Body of pancreas (tissue), 4 donors: ENCODE data around the gene ZNF654. TPM values are rescaled to one million over a fixed set of nuclear protein-coding genes. Genes with fewer than 3 reads are reported as not detected.

Source experiments
- ATAC-seq: fragments of 150-250 bp; one replicate; pipeline ENCODE4 v1.9.1; 2016
- DNase-seq, 4 donors: peaks; one replicate each; pipeline ENCODE4 v3.0.0-alpha.2; 2019
- H3K27ac ChIP-seq, 4 donors: fragments of 200-600 bp; sonication (generic); 1 replicate in 3 of 4; 2 replicates in 1 of 4; pipeline versions ENCODE4 v1.5.1 to v1.6.1; 2016 to 2019; ENCODE audit warnings: mild to moderate bottlenecking in 1 of 4, mixed read lengths in 1 of 4, moderate library complexity in 1 of 4
- H3K27me3 ChIP-seq, 2 donors: fragments of 200-600 bp; sonication (generic); one replicate each; pipeline ENCODE4 v1.6.0; 2016; ENCODE audit warnings: mild to moderate bottlenecking in 1 of 2
- H3K36me3 ChIP-seq, 2 donors: fragments of 200-600 bp; sonication (generic); replicated peaks in 1 of 2; 2 replicates each; pipeline ENCODE4 v1.5.1; 2016; ENCODE audit warnings: low read depth in 2 of 2; ENCODE audit not compliant: insufficient read depth in 1 of 2
- H3K4me1 ChIP-seq: fragments of 200-600 bp; sonication (generic); one replicate; pipeline ENCODE4 v1.6.0; 2016
- H3K4me3 ChIP-seq, 2 donors: fragments of 200-600 bp; sonication (generic); 1 replicate in 1 of 2; 2 replicates in 1 of 2; pipeline ENCODE4 v1.5.1; 2016 to 2019
- H3K9me3 ChIP-seq, 3 donors: fragments of 200-600 bp; sonication (generic); 1 replicate in 2 of 3; 2 replicates in 1 of 3; pipeline ENCODE4 v1.5.1; 2016
- CTCF ChIP-seq, 7 experiments: fragments of 450-650 bp in 4 of 7; fragments of 200-600 bp in 3 of 7; sonication (generic) in 3 of 7; IDR thresholded peaks; one replicate each; pipeline ENCODE4 v1.5.1; 2016 to 2019; ENCODE audit warnings: antibody characterized with exemption in 7 of 7
- POLR2A ChIP-seq, 3 donors: fragments of 450-650 bp; IDR thresholded peaks; one replicate each; pipeline ENCODE4 v1.6.1; 2016; ENCODE audit warnings: antibody characterized with exemption in 3 of 3, mild to moderate bottlenecking in 2 of 3
- WGBS, 2 donors: methylation state at CpG; one replicate each; pipeline ENCODE4 v1.1.5; 2017; 5-methylcytosine and 5-hydroxymethylcytosine counted together
- intact Hi-C: fragments of 100-400 bp; cut with DNase I; formaldehyde crosslinking; loops from one replicate; pipeline ENCODE4 v1.15.1; 2023
- total RNA-seq, 2 donors: library from RNA; depleted of rRNA; stranded (reverse); fragments of >200 nt; gene quantifications; one replicate each; pipeline ENCODE4 v1.1.0, GENCODE V29; 2016

ZNF654 gene
- total RNA-seq, 2 donors from 2014 or later: 4.3 to 7.0 TPM

- Histone ChIP-seq H3K27ac (no peak overlapping the region), H3K4me1 (no peaks in the 10 kb centered on the region), H3K4me3 (no peak overlapping the region), H3K9me3 (no peaks in the 10 kb centered on the region), H3K27me3 (no peaks in the 10 kb centered on the region), H3K36me3 (peaks cover 0 to 2% of the 10 kb centered on the region in 2 donors)
- intact Hi-C loops: no loop called here
- DNase-seq: no peak
- no peak for TF ChIP-seq CTCF (IDR thresholded peaks at IDR 0.05)
- no peak for TF ChIP-seq POLR2A (IDR thresholded peaks at IDR 0.05)
- ATAC-seq: no peak
These were observed 33.2 kb downstream of the ZNF654 start for GRCh38 chr3:88092270-88092669.

- no peak for TF ChIP-seq CTCF (IDR thresholded peaks at IDR 0.05)
- no peak for TF ChIP-seq POLR2A (IDR thresholded peaks at IDR 0.05)
- 71 to 86% methylated on average over 1 of the region's 1 CpG for WGBS, 2 donors
- Histone ChIP-seq H3K27me3 (no peaks in the 10 kb centered on the region), H3K4me3 (no peak overlapping the region), H3K36me3 (no peaks in the 10 kb centered on the region), H3K9me3 (no peaks in the 10 kb centered on the region), H3K4me1 (no peaks in the 10 kb centered on the region), H3K27ac (no peak overlapping the region)
- DNase-seq (no peak), ATAC-seq (no peak)
- intact Hi-C loops: no loop called here
These were observed 34.2 kb downstream of the ZNF654 start for GRCh38 chr3:88093266-88093665.

- intact Hi-C loops: no loop called here
- WGBS, 2 donors: 92 to 96% methylated on average over 1 of the region's 1 CpG
These were observed 42.1 kb downstream of the ZNF654 start for GRCh38 chr3:88101142-88101541.

GRCh38 chr3:88105325-88105724 lies 46.3 kb downstream of the ZNF654 start:
- Histone ChIP-seq H3K4me1 (no peaks in the 10 kb centered on the region), H3K4me3 (no peak overlapping the region), H3K27me3 (no peaks in the 10 kb centered on the region), H3K36me3 (no peaks in the 10 kb centered on the region), H3K9me3 (no peaks in the 10 kb centered on the region), H3K27ac (no peak overlapping the region)
- intact Hi-C loops: no loop called here
- ATAC-seq: no peak
- TF ChIP-seq POLR2A (IDR thresholded peaks at IDR 0.05): no peak
- TF ChIP-seq CTCF (IDR thresholded peaks at IDR 0.05): no peak
- DNase-seq: no peak

More at GRCh38 chr3:88101142-88101541, 42.1 kb downstream of the ZNF654 start:
- Histone ChIP-seq H3K27me3 (no peaks in the 10 kb centered on the region), H3K4me3 (no peak overlapping the region), H3K4me1 (no peaks in the 10 kb centered on the region), H3K27ac (no peak overlapping the region), H3K9me3 (no peaks in the 10 kb centered on the region), H3K36me3 (no peaks in the 10 kb centered on the region)
- TF ChIP-seq POLR2A (IDR thresholded peaks at IDR 0.05): no peak
- no peak for TF ChIP-seq CTCF (IDR thresholded peaks at IDR 0.05)
- DNase-seq: no peak
- ATAC-seq: no peak

GRCh38 chr3:88112289-88112688 lies 53.2 kb downstream of the ZNF654 start:
- intact Hi-C loops: no loop called here
- no peaks in the 10 kb centered on the region for H3K4me1 ChIP-seq
- H3K36me3 ChIP-seq: no peaks in the 10 kb centered on the region
- 79 to 81% methylated on average over 1 of the region's 1 CpG for WGBS, 2 donors
- ATAC-seq: no peak
- H3K9me3 ChIP-seq: no peaks in the 10 kb centered on the region
- no peak for DNase-seq
- TF ChIP-seq CTCF (IDR thresholded peaks at IDR 0.05) (no peak), POLR2A (IDR thresholded peaks at IDR 0.05) (no peak)
- no peak overlapping the region for H3K4me3 ChIP-seq
- H3K27me3 ChIP-seq: no peaks in the 10 kb centered on the region
- no peak overlapping the region for H3K27ac ChIP-seq
